Subcutaneous adipose tissue (tissue), 4 donors: ENCODE measurements around the gene TSPAN13. TPM values are rescaled to one million over a fixed set of nuclear protein-coding genes. Genes with fewer than 3 reads are reported as not detected.

Source experiments
- total RNA-seq, 4 donors: library from RNA; depleted of rRNA; stranded (reverse); fragments of >200 nt; gene quantifications; one replicate each; pipeline ENCODE4 v1.1.0, GENCODE V29; 2016
- TF ChIP-seq, protein P1 (sequence below): fragments of 450-650 bp; IDR thresholded peaks from one replicate; pipeline ENCODE4 v1.5.1; 2016; ENCODE audit warnings: low read depth, mild to moderate bottlenecking, control low read depth, antibody characterized with exemption, moderate library complexity

TSPAN13 gene
- total RNA-seq, 4 donors from 2014 or later, result 9.9 to 68.9 (median 39.5) TPM

DNA sequence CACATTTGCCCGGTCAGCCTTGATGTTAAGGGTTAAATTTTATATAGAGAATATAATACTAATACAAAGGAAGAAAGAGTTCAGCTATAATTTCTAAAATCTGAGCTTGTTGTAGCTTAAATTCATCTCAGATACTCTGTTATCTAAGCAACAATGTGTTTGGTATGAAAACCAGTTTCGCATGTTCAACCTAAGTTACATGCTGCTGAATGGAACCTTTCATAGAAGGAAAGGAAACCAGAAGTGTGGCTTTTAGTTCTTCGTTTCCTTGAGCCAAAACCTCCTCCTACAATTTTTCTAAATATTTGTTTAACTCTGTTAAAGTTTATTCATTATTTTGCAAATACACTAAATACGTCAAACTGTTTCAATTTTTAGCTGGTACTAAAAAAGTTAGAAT is 32.7 kb downstream of the TSPAN13 start:
- TF ChIP-seq, protein P1, sequence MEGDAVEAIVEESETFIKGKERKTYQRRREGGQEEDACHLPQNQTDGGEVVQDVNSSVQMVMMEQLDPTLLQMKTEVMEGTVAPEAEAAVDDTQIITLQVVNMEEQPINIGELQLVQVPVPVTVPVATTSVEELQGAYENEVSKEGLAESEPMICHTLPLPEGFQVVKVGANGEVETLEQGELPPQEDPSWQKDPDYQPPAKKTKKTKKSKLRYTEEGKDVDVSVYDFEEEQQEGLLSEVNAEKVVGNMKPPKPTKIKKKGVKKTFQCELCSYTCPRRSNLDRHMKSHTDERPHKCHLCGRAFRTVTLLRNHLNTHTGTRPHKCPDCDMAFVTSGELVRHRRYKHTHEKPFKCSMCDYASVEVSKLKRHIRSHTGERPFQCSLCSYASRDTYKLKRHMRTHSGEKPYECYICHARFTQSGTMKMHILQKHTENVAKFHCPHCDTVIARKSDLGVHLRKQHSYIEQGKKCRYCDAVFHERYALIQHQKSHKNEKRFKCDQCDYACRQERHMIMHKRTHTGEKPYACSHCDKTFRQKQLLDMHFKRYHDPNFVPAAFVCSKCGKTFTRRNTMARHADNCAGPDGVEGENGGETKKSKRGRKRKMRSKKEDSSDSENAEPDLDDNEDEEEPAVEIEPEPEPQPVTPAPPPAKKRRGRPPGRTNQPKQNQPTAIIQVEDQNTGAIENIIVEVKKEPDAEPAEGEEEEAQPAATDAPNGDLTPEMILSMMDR, result no peak

DNA sequence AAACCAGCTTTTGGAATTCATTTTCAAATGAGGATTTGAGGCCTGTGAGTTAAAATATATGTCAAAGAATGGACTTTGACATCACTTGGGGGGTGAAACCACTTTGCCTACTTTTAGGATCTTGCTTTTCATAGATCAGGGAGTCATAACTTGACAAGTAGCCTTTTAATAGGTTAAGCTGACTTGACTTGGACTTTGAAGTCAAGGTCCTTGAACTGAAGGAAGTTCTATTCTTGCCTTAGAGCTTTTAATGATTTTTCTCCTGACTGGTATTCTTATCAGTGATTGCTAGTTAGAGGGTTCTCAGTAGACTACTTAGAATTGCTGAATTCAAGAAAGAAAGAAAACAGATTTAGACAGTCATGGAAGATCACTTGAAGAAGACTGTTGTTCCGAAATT is 33.6 kb downstream of the TSPAN13 start:
- TF ChIP-seq, protein P1, result no peak

DNA sequence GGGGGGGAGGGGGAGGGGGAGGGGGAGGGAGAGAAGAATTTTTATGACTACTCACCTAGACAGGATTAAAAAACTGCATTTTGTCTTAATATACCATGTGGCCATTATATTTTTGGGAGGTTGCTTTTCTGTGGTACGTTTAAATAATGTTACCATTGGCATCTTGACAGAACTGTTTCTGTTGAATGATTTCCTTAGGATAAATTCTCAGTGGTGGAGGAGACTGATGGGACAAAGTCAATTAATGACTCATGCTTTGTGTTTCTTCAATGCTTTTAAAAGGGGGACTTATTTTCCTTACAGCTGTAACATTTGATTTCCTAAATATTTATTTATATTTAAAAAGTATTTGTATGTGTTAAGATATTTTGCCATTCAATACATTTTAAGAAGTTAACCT is 37.5 kb downstream of the TSPAN13 start:
- TF ChIP-seq, protein P1, result no peak

DNA sequence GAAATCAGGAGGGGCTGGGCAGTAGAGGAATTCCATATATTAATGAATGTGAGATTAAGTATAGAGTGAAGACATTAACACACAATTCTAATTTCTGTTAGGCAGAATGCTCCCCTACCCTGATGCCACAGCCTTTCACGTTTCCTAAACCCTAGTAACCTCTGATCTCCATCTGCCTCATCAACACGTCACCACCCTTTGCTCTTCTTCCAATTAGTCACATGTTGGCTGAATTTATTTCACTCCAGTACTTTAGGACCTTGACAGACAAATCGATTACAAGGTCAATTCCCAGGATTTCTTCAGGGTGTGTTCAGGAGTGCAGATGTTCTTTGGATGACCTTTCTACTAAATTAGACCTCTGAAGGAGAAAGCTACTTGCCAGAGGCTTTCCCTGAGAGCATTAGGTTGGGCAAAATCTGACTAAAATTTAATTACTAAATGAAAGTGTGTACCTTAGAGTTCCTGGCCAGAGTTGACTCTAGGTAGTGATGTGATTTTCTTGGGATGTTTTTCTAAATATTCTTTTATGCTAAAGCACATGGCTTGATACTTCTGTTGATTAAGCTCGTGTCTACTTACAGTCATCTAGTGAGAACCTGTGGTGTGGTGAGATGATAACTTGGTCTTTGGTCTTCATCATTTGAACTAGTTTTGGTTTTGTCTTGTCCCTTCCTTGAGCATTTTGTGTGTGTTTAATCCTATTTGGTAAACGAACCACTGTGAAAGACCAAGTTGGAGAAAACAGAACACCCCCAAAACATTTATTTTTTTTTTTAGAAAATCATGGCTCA is 38.5 kb downstream of the TSPAN13 start:
- TF ChIP-seq, protein P1, result no peak

DNA sequence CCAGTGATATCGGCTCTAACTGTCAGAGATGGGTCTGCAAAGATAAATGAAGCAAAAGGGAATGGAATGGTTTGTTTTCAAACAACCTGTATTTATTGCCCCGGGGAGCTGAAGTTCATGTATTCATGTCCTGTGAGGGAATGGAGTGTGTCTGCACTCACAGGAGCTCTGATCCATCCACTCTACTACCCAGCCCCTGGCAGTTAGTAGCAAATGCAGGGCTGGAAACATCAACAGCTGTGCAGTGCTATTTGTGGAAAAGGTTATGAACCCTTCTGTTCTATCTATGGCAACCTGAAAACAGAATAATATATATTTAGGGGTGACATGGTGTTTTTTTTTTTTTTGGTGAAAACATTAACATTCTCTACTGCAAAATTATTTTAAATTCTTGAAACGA is 41.4 kb downstream of the TSPAN13 start:
- TF ChIP-seq, protein P1, result no peak

DNA sequence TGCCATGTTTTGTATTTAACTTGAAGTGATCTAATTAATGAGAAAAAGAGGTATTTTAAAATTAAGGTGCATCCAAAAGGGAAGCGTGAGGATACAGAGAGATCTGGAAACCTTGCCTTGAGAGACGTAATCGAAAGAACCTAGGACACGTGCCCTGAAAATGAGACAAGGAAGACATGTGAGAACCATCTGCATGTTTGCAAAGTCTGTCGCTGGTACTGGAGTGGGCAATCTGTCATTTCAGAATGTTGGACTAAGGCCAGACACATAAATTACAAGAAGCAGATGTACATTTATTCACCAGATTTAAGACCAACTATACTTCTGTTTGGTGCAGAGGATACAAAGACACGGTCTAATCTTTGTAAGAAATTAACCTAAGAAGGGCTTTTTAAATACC is 42.1 kb downstream of the TSPAN13 start:
- TF ChIP-seq, protein P1, result no peak

DNA sequence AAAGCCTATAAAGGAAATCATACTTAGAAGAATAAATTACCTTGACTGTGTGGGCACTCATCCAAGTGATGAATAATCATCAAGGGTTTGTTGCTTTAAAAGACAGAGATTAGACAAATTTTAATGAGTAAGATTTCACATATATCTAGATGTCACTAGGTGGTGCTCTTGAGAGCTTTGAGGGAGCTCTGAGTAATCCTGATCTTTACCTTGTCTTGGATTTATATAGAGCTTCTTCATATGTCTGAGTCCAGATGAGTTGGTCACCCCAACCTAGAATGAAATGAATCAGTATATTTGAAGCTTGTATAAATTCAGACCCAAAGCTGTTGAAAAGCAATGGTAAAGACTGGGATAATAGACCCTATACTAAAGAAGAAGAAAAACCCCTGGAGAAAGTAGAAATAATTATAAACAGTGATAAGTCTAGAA is 47.6 kb downstream of the TSPAN13 start:
- TF ChIP-seq, protein P1, result no peak
